GM10266 (cell line): Measurements from ENCODE around the gene ALDOC.

ENCODE experiments used
- DNase-seq: peaks from one replicate; pipeline ENCODE4 v3.0.0; 2012; ENCODE audit errors: extremely low spot score
- CTCF ChIP-seq: IDR thresholded peaks from 2 replicates; pipeline ENCODE4 v1.5.1; 2012; ENCODE audit warnings: mild to moderate bottlenecking, low read depth; ENCODE audit not compliant: control insufficient read depth, insufficient read depth; ENCODE audit errors: missing control alignments

ALDOC gene

GRCh38 chr17:28529013-28529400 is 47.7 kb downstream of the ALDOC start:
- DNase-seq: no peak
- no peak for TF ChIP-seq CTCF

- DNase-seq: no peak
- no peak for TF ChIP-seq CTCF
Measured at GRCh38 chr17:28528327-28529012, 48.2 kb downstream of the ALDOC start.

- DNase-seq: no peak
- no peak for TF ChIP-seq CTCF
Measured at GRCh38 chr17:28527859-28528258, 48.8 kb downstream of the ALDOC start.

- no peak for DNase-seq
- TF ChIP-seq CTCF: no peak
Measured at GRCh38 chr17:28527181-28527681, 49.5 kb downstream of the ALDOC start.

GRCh38 chr17:28526381-28526780 is 50.3 kb downstream of the ALDOC start:
- no peak for TF ChIP-seq CTCF
- DNase-seq: no peak

- TF ChIP-seq CTCF: no peak
- DNase-seq: no peak
Measured at GRCh38 chr17:28524476-28525424, 51.9 kb downstream of the ALDOC start.
